Right ventricle myocardium inferior (tissue), 1 donor: ENCODE data around the gene RPL39. TPM values are rescaled to one million over a fixed set of nuclear protein-coding genes. Genes with fewer than 3 reads are reported as not detected.
"Not testable (repeated sequence)": the region's sequence is repeated elsewhere in the genome, so short reads cannot be mapped to it uniquely, and the experiment has no call there.

Experiments used
- ATAC-seq: fragments of 200-7000 bp; cut with Tn5 transposase; one replicate; pipeline ENCODE4 v1.9.1; 2020; ENCODE audit warnings: mild to moderate bottlenecking, moderate library complexity
- DNase-seq: peaks from one replicate; pipeline ENCODE4 v3.0.0; 2021; ENCODE audit errors: missing footprints
- intact Hi-C: fragments of 100-400 bp; cut with DNase I; formaldehyde crosslinking; loops from one replicate; pipeline ENCODE4 v1.11.0; 2022
- long read RNA-seq: library from polyadenylated mRNA; unstranded; transcript quantifications from one replicate; pipeline ENCODE4 v2.0.0, GENCODE V29; 2021
- total RNA-seq: library from RNA; stranded (reverse); fragmentation: NEBNext Ultra II Directional; extraction: Animal tissue kit (Norgen Biotek cat#: 25700); gene quantifications from one replicate; pipeline ENCODE4 v1.2.1, GENCODE V29; 2021
- donor health status: DM: no; HTN: yes; CAD: no; lungs with severe emphysema.

RPL39 gene
- 1,140 TPM for total RNA-seq
- long read RNA-seq, transcript RPL39-201 (3 exons, 401 nt) = major isoform, 149 of 151 reads
- long read RNA-seq, partial matches to known transcripts = 2 of 151 reads
- long read RNA-seq, other reads (novel, unspliced or antisense) = 0 of 151 reads

DNA sequence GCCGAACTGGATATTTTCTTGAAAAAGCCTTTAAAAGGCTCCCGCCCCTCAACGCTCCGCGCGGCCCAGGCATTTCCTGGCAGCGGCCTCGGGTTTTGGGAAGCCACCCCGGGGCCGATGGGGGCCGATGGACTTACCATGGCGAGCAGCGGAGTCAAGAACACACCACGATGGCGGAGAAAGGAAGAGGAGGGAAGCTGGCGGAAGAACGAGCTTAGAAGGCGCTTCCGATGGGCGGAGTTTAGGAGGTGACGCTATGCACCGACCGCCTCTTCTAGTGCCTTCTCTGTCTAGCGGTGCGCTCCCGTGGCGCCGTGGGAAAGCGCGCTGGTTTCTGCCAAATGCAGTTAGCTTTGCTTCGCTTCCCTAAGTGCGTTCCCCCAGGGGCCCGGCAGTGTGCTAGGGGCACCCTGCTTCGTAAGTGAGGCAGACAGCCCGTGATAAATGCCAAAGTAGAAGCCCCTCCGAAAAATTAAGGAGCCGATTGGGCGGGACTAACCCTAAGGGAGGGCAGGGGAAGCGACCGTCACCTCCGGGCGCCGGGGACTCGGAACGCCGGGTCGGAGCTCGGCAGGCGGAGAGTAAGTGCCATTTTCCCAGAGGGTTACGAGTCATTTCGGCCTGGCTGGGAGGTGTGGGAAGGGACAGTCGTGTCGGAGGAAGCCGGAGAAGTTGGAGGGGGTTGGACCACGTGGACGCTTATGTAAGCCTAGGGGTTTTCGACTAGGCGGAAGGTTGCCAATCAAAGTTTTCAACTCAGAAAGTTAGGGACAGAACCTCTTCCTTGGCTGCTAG, at the start of gene RPL39:
TSS of gene RPL39 (minus strand) at position 194 of the 795 bp plus-strand sequence. CDS start at position 140, 54 bp downstream.
- DNase-seq = peak; percentile 89
- intact Hi-C loops = loop anchor here (1.0 to 5.0 kb wide), 3 partner anchors 61 to 185 kb away; partner anchors contain the start of genes NKRF and UPF3B
- ATAC-seq = peak; percentile 98

DNA sequence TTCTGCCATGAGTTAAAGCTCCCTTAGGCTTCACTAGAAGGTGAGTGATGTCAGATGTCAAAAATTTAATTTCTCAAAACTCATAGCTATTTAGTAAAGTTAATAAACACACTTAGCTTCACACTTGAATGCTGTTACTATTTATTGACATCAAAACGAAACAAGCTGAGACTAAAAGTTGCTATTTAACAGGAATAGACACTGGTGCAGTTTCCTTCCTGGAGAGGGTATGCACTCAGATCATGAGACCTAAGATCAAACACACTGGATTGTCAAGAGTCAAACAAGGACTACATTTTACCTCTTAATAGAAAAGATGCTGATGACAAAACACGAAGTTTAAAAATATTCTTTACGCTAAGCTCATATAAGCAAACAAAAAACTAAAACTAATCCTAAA, 42.5 kb upstream of the RPL39 start:
- intact Hi-C loops = no loop called here
- no peak for DNase-seq
- no peak for ATAC-seq

DNA sequence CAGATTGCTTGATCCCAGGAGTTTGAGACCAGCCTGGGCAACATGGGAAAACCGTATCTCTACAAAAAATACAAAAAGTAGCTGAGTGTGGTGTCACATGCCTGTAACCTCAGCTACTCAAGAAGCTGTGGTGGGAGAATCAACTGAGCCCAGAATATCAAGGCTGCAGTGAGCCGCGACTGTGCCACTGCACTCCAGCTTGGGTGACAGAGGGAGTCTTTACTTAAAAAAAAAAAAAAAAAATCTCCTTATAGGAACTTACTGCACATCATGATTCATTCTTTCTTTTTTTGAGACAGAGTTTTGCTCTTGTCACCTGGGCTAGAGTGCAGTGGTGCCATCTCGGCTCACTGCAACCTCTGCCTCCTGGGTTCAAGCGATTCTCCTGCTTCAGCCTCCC, 37.0 kb upstream of the RPL39 start:
- intact Hi-C loops = no loop called here
- DNase-seq = no peak
- no peak for ATAC-seq

DNA sequence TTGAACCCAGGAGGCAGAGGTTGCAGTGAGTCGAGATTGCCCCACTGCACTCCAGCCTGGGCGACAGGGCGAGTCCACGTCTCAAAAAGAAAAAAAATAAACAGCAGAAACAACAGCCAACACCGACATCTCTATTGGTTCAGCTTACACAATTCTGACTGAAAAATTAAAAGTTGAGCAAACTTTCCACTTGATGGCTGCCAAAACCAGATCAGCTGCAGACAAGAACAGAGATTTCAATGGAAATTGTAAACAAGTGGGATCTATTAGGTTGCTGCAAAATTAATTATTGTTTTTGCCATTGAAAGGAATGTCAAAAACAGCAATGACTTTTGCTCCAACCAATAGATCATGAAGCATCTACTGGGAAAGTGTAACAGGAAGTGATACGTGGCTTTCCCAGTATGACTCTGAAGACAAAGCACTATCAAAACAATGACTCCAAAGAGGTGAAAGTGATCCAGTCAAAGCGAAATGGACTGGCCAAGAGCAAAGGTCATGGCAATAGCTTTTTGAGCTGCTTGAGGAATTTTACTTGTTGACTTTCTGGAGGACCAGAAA, 35.0 kb upstream of the RPL39 start:
- ATAC-seq = no peak
- intact Hi-C loops = no loop called here

DNA sequence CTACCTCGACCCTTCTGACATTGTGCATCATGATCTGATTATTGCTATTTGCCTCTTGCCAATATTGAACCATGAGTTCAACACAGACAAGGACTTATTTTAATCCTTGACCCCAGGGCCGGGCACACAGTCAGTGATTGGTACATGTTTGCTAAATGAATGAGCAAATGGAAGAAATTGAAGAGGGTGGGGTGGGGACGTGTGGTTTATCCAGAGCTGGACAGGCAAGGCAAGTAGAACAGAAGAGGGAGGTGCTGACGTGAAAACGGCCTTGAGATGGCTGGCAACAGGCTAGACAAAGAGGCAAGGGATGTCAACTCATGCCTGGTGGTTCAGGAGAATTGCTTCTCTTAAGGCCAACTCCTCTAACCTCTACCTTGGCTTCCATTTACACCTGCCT, 32.8 kb upstream of the RPL39 start:
- intact Hi-C loops, ATAC-seq, DNase-seq: not testable (repeated sequence)

More for the DNA sequence above, 35.0 kb upstream of the RPL39 start:
- DNase-seq = no peak

DNA sequence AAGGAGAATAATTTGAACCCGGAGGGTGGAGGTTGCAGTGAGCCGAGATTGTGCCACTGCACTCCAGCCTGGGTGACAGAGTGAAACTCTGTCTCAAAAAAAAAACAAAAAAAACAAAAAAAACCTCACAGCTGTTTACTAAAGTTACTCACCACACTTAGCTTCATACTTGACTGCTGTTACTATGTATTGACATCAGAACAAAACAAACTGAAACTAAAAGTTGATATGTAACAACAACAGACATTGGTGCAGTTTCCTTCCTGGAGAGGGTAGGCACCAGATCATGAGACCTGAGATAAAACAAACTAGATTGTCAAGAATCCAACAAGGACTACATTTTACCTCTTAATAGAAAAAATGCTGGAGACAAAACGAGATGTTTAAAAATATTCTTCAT, 30.3 kb upstream of the RPL39 start:
- ATAC-seq, DNase-seq, intact Hi-C loops: not testable (repeated sequence)

DNA sequence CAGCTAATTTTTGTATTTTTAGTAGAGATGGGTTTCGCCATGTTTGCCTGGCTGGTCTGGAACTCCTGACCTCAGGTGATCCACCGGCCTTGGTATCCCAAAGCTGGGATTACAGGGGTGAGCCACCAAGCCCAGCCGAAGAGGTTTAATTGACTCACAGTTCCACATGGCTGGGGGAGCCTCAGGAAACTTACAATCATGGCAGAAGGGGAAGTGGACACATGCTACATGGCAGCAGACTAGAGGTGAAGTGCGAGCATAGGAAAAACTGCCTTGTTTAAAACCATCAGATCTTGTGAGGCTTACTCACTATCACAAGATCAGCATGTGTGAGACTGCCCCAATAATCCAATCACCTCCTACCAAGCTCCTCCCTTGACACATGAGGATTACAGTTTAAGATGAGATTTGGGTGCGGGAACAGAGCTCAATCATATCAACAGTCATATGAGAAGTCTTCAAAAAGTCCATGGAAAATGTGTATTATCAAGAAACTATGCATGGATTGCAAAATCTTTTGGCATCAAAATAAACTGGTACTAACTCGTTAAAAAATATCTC, 25.8 kb upstream of the RPL39 start:
- DNase-seq = no peak
- no peak for ATAC-seq
- intact Hi-C loops = no loop called here

DNA sequence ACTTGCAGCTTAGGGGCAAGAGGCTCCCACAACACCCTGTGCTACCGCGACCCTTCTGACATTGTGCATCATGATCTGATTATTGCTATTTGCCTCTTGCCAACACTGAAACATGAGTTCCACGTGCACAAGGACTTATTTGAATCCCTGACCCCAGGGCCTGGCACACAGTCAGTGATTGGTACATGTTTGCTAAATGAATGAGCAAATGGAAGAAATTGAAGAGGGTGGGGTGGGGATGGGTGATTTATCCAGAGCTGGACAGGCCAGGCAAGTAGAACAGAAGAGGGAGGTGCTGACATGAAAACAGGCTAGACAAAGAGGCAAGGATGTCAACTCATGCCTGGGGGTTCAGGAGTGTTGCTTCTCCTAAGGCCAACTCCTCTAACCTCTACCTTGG, 24.9 kb upstream of the RPL39 start:
- intact Hi-C loops = no loop called here
- ATAC-seq (no peak), DNase-seq (no peak)

DNA sequence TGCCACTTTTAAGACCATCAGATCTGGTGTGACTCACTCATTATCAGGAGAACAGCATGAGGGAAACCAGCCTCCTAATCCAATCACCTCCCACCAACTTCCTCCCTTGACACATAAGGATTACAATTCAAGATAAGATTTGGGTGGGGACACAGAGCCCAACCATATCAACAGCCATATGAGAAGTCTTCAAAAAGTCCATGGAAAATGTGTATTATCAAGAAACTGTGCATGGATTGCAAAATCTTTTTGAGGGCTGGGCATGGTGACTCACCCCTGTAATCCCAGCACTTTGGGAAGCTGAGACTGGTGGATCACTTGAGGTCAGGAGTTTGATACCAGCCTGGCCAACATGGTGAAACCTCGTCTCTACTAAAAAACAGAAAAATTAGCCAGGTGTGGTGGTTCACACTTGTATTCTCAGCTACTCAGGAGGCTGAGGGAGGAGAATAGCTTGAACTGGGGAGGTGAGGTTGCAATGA, 17.8 kb upstream of the RPL39 start:
- intact Hi-C loops = no loop called here
- ATAC-seq = no peak
- DNase-seq = no peak

DNA sequence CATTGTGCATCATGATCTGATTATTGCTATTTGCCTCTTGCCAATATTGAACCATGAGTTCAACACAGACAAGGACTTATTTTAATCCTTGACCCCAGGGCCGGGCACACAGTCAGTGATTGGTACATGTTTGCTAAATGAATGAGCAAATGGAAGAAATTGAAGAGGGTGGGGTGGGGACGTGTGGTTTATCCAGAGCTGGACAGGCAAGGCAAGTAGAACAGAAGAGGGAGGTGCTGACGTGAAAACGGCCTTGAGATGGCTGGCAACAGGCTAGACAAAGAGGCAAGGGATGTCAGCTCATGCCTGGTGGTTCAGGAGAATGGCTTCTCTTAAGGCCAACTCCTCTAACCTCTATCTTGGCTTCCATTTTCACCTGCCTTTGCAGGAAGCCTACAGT, 17.0 kb upstream of the RPL39 start:
- ATAC-seq, intact Hi-C loops, DNase-seq: not testable (repeated sequence)

DNA sequence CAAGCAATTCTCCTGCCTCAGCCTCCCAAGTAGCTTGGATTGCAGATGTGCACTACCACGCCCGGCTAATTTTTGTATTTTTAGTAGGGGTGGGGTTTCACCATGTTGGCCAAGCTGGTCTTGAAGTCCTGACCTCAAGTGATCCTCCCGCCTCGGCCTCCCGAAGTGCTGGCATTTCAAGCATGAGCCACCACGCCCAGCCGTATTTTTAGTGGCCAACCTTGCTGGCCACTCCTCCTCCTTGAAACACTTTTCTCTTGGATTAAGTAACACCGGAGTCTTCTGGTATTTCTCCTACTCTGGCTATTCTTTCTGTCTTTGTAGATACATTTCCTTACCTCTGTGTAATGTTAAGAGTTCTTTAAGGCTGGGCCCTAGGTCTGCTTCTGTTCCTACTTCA, 11.1 kb upstream of the RPL39 start:
- DNase-seq = no peak
- intact Hi-C loops = no loop called here
- ATAC-seq = no peak

DNA sequence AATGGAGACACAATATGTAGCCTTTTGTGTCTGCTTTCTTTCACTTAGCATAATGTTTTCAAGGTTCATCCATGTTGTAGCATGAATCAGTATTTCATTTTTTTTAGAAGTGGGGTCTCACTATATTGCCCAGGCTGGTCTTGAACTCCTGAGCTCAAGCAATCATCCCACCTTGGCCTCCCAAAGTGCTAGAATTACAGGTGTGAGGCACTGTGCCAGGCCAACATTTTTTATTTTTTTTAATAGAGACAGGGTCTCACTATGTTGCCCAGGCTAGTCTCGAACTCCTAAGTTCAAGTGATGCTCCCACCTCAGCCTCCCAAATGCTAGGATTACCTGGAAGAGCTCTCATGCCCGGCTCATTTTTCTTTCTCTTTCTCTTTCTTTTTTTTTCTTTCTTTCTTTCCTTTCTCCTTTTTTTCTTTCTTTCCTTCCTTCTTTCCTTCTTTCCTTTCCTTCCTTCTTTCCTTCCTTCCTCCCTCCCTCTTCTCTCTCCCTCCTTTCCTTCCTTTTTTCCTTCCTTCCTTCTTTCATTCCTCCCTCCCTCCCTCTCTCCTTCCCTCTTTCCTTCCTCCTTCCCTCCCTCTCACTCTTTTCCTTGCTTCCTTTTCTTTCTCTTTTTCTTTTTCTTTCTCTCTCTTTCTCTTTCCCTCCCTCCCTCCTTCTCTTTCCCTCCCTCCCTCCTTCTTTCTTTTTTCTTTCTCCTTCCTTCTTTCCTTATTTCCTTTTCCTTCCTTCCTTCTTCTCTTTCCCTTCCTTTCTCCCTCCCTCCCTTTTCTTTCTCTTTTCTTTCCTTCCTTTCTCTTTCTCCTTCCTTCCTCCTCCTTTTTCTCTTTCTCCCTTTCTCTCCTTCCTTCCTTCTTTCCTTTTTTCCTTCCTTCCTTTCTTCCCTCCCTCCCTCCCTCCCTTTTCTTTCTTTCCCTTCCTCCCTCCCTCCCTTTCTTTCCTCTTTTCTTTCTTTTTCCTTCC, 10.1 kb upstream of the RPL39 start:
- intact Hi-C loops = no loop called here
- ATAC-seq (no peak), DNase-seq (no peak)

DNA sequence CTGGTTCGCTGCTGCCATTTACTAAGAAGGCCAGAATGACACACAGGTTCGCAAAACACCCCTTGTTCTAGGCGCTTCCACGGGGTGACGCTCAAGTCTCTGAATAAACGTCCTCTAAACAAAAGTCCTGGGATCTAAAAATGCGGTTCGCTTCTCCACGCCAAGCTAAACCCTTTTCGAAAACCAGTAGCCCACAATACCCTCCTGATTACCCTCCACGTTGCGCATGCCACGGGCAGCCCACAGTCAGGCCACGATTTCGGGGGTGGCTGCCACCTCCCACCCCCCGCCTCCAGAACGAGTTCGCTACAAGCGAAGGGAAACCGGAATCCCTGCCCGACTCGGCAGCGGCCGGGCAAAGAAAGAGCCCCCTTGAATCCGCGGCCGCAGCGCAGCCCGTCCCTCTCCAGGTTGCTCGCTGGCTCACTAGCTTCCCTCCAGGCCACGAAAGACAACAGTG, 423 bp downstream of the RPL39 start:
- ATAC-seq (peak; percentile 45), DNase-seq (no peak)
- intact Hi-C loops = loop anchor here (1.0 to 5.0 kb wide), 3 partner anchors 61 to 185 kb away; partner anchors contain the start of genes NKRF and UPF3B

DNA sequence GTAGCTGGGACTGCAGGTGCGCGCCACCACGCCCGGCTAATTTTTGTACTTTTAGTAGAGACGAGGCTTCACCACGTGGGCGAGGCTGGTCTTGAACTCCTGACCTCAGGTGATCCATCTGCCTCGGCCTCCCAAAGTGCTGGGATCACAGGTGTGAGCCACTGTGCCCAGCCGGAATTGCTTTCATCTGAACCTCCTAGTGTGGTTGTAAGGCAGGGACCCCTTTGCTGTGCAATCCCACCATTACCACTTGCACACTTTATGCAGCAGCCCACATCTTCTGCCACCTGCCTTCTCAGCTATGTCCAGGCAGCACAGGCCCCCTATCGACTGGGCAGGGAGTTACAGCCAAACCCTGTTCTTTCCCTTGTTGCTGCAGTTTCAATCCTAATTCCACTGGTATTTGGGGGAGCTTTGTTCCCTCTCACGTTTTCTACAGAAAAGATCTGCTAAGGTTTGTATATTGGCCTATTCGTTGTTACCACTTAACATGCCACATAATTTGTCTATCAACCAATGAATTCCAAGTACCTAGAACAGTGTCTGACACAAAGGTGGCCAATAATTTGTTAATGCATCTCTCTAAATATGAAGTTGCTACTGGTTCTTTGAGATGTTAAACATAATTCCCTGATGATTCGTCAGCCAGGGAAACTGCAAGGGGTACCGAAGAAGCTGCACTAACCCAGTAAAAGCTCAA, 6.5 kb downstream of the RPL39 start:
- no peak for ATAC-seq
- intact Hi-C loops = loop anchor here (10.0 kb wide), 1 partner anchor 270 kb away; no protein-coding TSS in a partner anchor
- DNase-seq = no peak

DNA sequence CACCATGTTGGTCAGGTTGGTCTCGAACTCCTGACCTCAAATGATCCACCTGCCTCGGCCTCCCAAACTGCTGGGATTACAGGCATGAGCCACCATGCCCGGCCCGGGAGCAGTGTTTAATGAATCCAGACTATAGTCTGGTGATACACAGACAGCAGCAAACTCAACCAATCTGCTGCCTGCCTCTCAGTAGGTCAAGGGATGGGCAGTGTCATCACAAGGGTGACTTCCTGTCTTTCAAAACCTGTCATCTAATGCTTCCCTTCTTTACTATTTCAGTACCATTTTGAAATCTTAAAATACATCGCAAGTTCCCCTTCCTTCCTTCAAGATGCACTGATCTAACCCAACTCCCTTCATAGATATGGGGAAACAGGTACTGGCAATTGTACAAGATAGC, 8.4 kb downstream of the RPL39 start:
- ATAC-seq (no peak), DNase-seq (no peak)
- intact Hi-C loops = loop anchor here (10.0 kb wide), 1 partner anchor 268 kb away; no protein-coding TSS in a partner anchor

DNA sequence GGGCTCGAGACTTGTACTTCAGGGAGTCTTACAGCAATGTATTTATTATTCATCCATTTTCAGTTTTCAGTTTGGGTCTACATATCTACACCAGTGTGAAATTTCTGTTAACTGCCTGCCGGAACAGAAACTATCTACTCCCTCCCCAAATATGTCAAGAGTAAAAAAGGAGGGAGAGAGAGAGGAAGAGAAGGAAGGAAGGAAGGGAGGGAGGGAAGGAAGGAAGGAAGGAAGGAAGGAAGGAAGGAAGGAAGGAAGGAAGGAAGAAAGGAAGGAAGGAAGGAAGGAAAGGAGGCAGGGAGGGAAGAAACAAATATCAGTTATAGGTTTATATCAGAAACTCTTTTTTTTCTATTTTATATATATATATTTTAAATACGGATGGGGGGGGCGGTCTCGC, 12.6 kb downstream of the RPL39 start:
- intact Hi-C loops = no loop called here
- no peak for DNase-seq
- no peak for ATAC-seq

DNA sequence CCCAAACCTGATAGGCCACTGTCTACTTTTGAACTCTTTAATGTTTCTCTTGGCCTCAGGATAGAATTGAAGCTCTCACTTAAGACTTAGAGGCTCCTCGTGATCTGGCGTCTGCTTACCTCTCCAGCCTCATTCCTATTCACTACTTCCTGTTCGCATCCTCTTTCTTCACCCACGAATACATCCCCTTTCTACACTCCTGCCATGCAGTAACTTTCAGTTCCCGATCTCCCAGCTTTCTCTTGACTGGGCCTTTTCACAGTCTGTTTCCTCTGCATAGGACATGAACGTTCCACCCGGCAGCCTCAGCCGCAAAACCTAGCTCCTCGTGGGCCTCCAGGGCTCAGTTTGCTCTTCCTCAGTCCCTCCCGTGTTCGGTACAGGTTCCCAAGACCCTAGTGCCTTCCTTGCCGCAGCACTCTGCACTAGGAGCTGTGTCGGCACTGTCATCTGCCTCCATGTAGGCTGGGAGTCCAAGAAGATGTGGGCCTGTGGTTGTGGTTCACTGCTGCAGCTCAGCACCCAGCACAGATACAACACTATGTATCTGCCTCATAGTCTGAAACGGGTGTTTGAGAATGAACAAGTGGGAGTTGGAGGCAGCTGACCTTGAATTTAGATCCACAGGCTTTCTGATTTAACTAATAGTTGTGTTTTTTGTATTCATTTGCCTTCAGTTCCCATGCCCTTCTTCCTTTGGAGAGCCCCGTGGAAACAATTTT, 15.8 kb downstream of the RPL39 start:
- intact Hi-C loops = no loop called here
- ATAC-seq (no peak), DNase-seq (no peak)
